Ovary (tissue), 3 donors: Measurements from ENCODE around the gene BPHL.

ENCODE experiments used
- POLR2A ChIP-seq: fragments of 450-650 bp; IDR thresholded peaks from one replicate; pipeline ENCODE4 v1.6.1; 2017; ENCODE audit warnings: antibody characterized with exemption, mild to moderate bottlenecking, moderate library complexity
- TF ChIP-seq, protein P1 (sequence below), 3 donors: fragments of 450-650 bp in 2 of 3; fragments of 200-600 bp in 1 of 3; IDR thresholded peaks; one replicate each; pipeline versions ENCODE4 v1.5.1 to v1.8.0; 2016 to 2022; ENCODE audit warnings: antibody characterized with exemption in 3 of 3, mild to moderate bottlenecking in 1 of 3
- donor health status: DM: no; HTN: no; CAD: no.

- TF ChIP-seq, protein P1, sequence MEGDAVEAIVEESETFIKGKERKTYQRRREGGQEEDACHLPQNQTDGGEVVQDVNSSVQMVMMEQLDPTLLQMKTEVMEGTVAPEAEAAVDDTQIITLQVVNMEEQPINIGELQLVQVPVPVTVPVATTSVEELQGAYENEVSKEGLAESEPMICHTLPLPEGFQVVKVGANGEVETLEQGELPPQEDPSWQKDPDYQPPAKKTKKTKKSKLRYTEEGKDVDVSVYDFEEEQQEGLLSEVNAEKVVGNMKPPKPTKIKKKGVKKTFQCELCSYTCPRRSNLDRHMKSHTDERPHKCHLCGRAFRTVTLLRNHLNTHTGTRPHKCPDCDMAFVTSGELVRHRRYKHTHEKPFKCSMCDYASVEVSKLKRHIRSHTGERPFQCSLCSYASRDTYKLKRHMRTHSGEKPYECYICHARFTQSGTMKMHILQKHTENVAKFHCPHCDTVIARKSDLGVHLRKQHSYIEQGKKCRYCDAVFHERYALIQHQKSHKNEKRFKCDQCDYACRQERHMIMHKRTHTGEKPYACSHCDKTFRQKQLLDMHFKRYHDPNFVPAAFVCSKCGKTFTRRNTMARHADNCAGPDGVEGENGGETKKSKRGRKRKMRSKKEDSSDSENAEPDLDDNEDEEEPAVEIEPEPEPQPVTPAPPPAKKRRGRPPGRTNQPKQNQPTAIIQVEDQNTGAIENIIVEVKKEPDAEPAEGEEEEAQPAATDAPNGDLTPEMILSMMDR (IDR thresholded peaks at IDR 0.05), result no peak
- TF ChIP-seq POLR2A, result no peak
These were observed 45.7 kb upstream of the BPHL start for GRCh38 chr6:3072798-3073197.
